ENCODE measurements around the gene AK4.

Gene AK4

DNA sequence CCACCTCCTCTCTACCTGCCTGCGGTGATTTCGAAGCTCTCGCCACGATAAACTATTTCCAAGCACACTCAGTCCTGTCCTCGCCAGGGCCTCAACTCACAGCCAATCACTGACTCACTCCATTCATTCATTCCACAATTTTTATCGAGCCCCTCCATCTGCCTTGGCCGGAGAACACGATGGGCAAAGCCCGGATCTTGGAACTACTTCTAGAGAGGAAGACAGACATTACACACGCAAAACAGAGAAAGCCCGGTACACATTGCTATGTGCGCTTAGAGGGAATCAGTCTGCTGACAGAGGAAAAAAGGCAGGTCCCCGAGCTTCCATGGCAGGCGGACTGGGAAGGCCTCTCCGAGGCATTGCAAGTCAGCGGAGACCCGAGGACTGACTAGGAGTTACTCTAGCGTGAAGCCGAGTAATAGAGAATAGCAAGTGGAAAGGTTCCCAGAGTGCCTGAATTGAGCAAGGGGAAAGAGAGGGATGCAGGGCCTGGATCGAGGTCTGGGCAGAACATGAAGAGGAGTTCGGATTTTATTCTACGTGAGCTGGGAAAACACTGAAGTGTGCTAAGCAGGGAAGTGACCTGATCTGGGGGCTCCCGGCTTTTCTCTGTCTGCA, 107.1 kb downstream of the AK4 start:
- DNase-seq: no peak

- DNase-seq: no peak
Measured at GRCh38 chr1:65255656-65256050, 107.7 kb downstream of the AK4 start.

DNA sequence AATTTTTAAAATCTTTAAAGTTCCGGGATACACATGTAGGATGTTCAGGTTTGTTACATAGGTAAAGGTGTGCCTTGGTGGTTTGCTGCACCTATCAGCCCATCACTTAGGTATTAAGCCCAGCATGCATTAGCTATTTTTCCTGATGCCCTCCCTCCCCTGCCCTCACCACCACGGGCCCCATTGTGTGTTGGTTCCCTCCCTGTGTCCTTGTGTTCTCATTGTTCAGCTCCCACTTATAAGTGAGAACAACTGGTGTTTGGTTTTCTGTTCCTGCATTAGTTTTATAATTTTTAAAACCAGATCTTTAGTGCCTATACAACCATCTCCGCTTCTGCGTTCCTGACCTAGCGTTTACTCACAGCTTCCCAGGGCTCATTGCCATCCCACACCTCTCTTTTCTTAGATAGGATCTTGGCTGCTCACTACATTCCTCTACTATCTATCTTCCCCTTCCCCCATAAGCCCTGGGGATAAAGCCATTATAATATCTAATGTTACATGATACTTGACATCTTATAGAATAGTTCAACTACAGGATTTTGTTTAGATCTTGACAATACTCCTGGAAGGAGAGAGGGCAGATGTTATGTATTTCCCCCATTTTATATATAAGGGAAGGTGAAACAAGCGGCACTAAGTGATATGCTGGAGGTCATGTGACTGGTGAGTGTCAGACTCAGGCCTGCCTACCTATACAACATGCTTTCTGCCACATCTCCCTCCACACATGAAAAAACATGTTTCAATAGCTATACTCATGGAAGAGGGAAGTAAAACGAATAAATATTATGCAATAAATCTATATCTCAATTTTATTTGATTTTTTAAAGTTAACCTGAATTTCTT, 109.1 kb downstream of the AK4 start:
- no peak for DNase-seq

GRCh38 chr1:65258106-65258505, 110.1 kb downstream of the AK4 start:
- DNase-seq: no peak

GRCh38 chr1:65259816-65260215, 111.8 kb downstream of the AK4 start:
- DNase-seq: no peak

GRCh38 chr1:65260851-65261473, 113.0 kb downstream of the AK4 start:
- no peak for DNase-seq

DNA sequence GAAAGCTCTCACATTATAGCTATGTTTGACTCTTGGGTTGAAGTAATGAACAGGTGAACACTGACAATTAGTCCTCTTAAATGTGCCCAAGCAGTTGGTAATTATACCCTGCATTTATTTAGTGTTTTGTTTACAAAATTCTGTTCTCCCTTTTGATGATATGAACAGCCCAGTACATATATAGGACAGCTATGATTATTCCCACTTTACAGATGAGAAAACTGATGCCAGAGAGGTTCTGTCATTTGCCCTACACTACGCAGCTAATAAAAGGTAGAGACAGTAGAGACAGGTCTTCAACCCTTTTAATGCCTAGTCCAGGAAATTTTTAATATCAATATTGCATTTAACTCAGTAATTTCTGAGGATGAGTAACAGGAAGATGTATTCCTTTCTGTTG, 115.3 kb downstream of the AK4 start:
- no peak for DNase-seq

GRCh38 chr1:65264197-65264929, 116.4 kb downstream of the AK4 start:
- no peak for DNase-seq

GRCh38 chr1:65265296-65265650, 117.3 kb downstream of the AK4 start:
- no peak for DNase-seq

GRCh38 chr1:65265651-65266351, 117.8 kb downstream of the AK4 start:
- DNase-seq: peak; percentile 42

DNA sequence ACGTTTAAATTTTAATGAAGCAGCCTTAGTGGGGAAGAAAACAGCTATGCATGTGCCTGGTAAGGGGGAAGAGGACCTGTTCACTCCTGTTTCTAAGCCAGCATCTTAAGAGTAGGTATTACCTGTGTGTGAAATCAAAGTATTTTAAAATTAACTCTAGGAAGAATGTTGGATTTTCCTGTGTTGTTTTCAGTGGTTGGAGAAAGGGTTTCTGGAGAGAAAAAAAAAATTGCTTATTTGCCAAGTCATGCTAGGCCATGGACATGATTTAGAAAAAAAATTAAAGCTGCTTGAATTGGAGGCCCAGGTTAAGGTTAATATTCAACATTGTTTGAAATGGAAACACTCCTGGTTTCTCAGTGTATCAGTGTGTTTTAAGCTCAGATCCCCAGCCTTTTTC, 118.5 kb downstream of the AK4 start:
- DNase-seq: no peak

- no peak for DNase-seq
Measured at GRCh38 chr1:65267271-65267670, 119.3 kb downstream of the AK4 start.

- no peak for DNase-seq
Measured at GRCh38 chr1:65267683-65268082, 119.7 kb downstream of the AK4 start.

GRCh38 chr1:65269612-65270011, 121.6 kb downstream of the AK4 start:
- no peak for DNase-seq

GRCh38 chr1:65276197-65276939, 128.4 kb downstream of the AK4 start:
- DNase-seq: no peak

- DNase-seq: no peak
Measured at GRCh38 chr1:65277605-65278347, 129.8 kb downstream of the AK4 start.

- no peak for DNase-seq
Measured at GRCh38 chr1:65278376-65279069, 130.5 kb downstream of the AK4 start.

DNA sequence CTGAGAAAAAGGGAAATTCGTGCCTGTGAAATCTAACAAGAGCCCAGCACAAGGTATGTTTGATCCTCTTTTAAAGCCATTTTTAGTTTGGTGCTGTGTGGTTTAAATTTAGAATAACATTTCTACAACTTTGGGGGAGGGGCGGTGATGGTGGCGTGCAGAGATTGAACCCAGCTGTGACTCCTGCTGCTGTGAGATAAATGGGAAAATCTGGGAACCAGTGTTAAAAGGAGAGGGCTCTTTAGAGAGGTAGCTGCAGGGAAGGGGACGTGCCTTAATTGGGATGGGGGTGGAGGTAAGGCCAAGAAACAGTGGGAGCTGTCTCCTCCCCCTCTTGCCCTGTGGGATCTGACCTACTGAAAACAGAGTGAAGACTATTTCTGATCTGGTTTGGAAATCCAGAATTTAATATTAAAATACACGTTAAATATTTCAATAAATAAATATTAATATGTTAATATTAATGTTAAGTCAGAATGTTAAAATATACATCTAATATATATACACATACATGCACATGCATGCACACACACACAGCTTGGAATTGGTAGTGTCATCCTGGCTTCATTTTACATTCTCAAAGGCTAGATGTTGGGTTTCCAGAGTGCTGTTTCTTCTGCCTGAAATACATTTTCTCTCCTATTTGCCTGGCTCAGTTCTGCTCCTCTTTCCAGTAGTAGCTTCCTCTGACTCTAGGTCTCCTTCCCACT, 131.2 kb downstream of the AK4 start:
- DNase-seq: no peak
